ENCODE data around the gene ORC5.

ORC5 gene

GRCh38 chr7:104127204-104127603, 80.6 kb downstream of the ORC5 start:
- no peak overlapping the region for H4K8ac ChIP-seq (ENCODE audit: low read length)
- no peak for DNase-seq
- no peak overlapping the region for H3K9ac ChIP-seq (ENCODE audit: low read length)
- no peak overlapping the region for H3K4me2 ChIP-seq (ENCODE audit: low read length, poor library complexity, severe bottlenecking)
- H3K23ac ChIP-seq (ENCODE audit: low read length in 2 of 2) = no peak overlapping the region
- H3K9me3 ChIP-seq (ENCODE audit: control insufficient read depth, low read length) = no peaks in the 10 kb centered on the region
- H2BK12ac ChIP-seq (ENCODE audit: low read length in 2 of 2) = no peak overlapping the region
- H2AFZ ChIP-seq (ENCODE audit: low read depth, low read length) = no peak overlapping the region
- WGBS = no CpG with 5 or more reads among the region's 2 CpGs
- no peak overlapping the region for H4K91ac ChIP-seq (ENCODE audit: low read length)
- no peak overlapping the region for H3K14ac ChIP-seq (ENCODE audit: low read length in 2 of 2)
- no peaks in the 10 kb centered on the region for H3K27me3 ChIP-seq (ENCODE audit: control insufficient read depth in 1 of 2, insufficient read depth in 1 of 2, low read length in 2 of 2)
- no peak overlapping the region for H3K27ac ChIP-seq (ENCODE audit: low read length, poor library complexity, severe bottlenecking)
- no peak overlapping the region for H2BK15ac ChIP-seq (ENCODE audit: low read depth, poor library complexity, severe bottlenecking)
- no peaks in the 10 kb centered on the region for H3K79me1 ChIP-seq (replicated peaks; ENCODE audit: low read length, poor library complexity, severe bottlenecking)
- H3K4me1 ChIP-seq (ENCODE audit: control insufficient read depth, insufficient read depth, low read depth, low read length) = no peaks in the 10 kb centered on the region
- no peak overlapping the region for H3K4me3 ChIP-seq (ENCODE audit: insufficient read depth in 1 of 2, low read depth in 1 of 2, low read length in 2 of 2)
- H3K18ac ChIP-seq (ENCODE audit: low read depth in 1 of 2, low read length in 2 of 2) = no peak overlapping the region
- H2BK5ac ChIP-seq (ENCODE audit: low read depth, low read length, poor library complexity, severe bottlenecking) = no peak overlapping the region
- no peak overlapping the region for H3K4ac ChIP-seq (ENCODE audit: low read depth in 1 of 2, low read length in 2 of 2)
- H3K36me3 ChIP-seq (ENCODE audit: control insufficient read depth in 1 of 2, insufficient read depth in 2 of 2, low read depth in 1 of 2, low read length in 2 of 2) = peaks cover 7 to 52% of the 10 kb centered on the region in 2 experiments
- H2AK5ac ChIP-seq (ENCODE audit: low read length, severe bottlenecking) = no peak overlapping the region
- H2BK120ac ChIP-seq (ENCODE audit: low read depth, low read length) = no peak overlapping the region

GRCh38 chr7:104126411-104126841, 81.4 kb downstream of the ORC5 start:
- Histone ChIP-seq H2AK5ac (ENCODE audit: low read length, severe bottlenecking) (no peak overlapping the region), H3K36me3 (ENCODE audit: control insufficient read depth in 1 of 2, insufficient read depth in 2 of 2, low read depth in 1 of 2, low read length in 2 of 2) (peaks cover 7 to 46% of the 10 kb centered on the region in 2 experiments), H3K4me3 (ENCODE audit: insufficient read depth in 1 of 2, low read depth in 1 of 2, low read length in 2 of 2) (no peak overlapping the region), H2BK12ac (ENCODE audit: low read length in 2 of 2) (no peak overlapping the region), H3K27ac (ENCODE audit: low read length, poor library complexity, severe bottlenecking) (no peak overlapping the region), H2BK120ac (ENCODE audit: low read depth, low read length) (no peak overlapping the region), H2BK5ac (ENCODE audit: low read depth, low read length, poor library complexity, severe bottlenecking) (no peak overlapping the region), H4K8ac (ENCODE audit: low read length) (no peak overlapping the region), H4K91ac (ENCODE audit: low read length) (no peak overlapping the region), H3K4me1 (ENCODE audit: control insufficient read depth, insufficient read depth, low read depth, low read length) (no peaks in the 10 kb centered on the region), H3K9ac (ENCODE audit: low read length) (no peak overlapping the region), H3K23ac (ENCODE audit: low read length in 2 of 2) (no peak overlapping the region), H2AFZ (ENCODE audit: low read depth, low read length) (no peak overlapping the region), H3K4me2 (ENCODE audit: low read length, poor library complexity, severe bottlenecking) (no peak overlapping the region), H3K14ac (ENCODE audit: low read length in 2 of 2) (no peak overlapping the region), H3K9me3 (ENCODE audit: control insufficient read depth, low read length) (peaks cover under 1% of the 10 kb centered on the region), H3K27me3 (ENCODE audit: control insufficient read depth in 1 of 2, insufficient read depth in 1 of 2, low read length in 2 of 2) (no peaks in the 10 kb centered on the region), H3K18ac (ENCODE audit: low read depth in 1 of 2, low read length in 2 of 2) (no peak overlapping the region), H3K79me1 (replicated peaks; ENCODE audit: low read length, poor library complexity, severe bottlenecking) (no peaks in the 10 kb centered on the region), H2BK15ac (ENCODE audit: low read depth, poor library complexity, severe bottlenecking) (no peak overlapping the region), H3K4ac (ENCODE audit: low read depth in 1 of 2, low read length in 2 of 2) (no peak overlapping the region)
- no peak for DNase-seq
- WGBS = 38% methylated on average over 4 of the region's 4 CpGs

- H2AK5ac ChIP-seq (ENCODE audit: low read length, severe bottlenecking) = no peak overlapping the region
- no peak overlapping the region for H3K27ac ChIP-seq (ENCODE audit: low read length, poor library complexity, severe bottlenecking)
- no peak overlapping the region for H4K91ac ChIP-seq (ENCODE audit: low read length)
- H3K4ac ChIP-seq (ENCODE audit: low read depth in 1 of 2, low read length in 2 of 2) = no peak overlapping the region
- WGBS = 100% methylated on average over 4 of the region's 4 CpGs
- H3K36me3 ChIP-seq (ENCODE audit: control insufficient read depth in 1 of 2, insufficient read depth in 2 of 2, low read depth in 1 of 2, low read length in 2 of 2) = peaks cover 7 to 33% of the 10 kb centered on the region in 2 experiments
- H3K14ac ChIP-seq (ENCODE audit: low read length in 2 of 2) = no peak overlapping the region
- H3K4me2 ChIP-seq (ENCODE audit: low read length, poor library complexity, severe bottlenecking) = no peak overlapping the region
- no peak overlapping the region for H2BK12ac ChIP-seq (ENCODE audit: low read length in 2 of 2)
- H2AFZ ChIP-seq (ENCODE audit: low read depth, low read length) = no peak overlapping the region
- H3K23ac ChIP-seq (ENCODE audit: low read length in 2 of 2) = no peak overlapping the region
- no peak for DNase-seq
- H2BK120ac ChIP-seq (ENCODE audit: low read depth, low read length) = no peak overlapping the region
- no peak overlapping the region for H3K4me3 ChIP-seq (ENCODE audit: insufficient read depth in 1 of 2, low read depth in 1 of 2, low read length in 2 of 2)
- no peaks in the 10 kb centered on the region for H3K27me3 ChIP-seq (ENCODE audit: control insufficient read depth in 1 of 2, insufficient read depth in 1 of 2, low read length in 2 of 2)
- H4K8ac ChIP-seq (ENCODE audit: low read length) = no peak overlapping the region
- H2BK5ac ChIP-seq (ENCODE audit: low read depth, low read length, poor library complexity, severe bottlenecking) = no peak overlapping the region
- no peak overlapping the region for H3K18ac ChIP-seq (ENCODE audit: low read depth in 1 of 2, low read length in 2 of 2)
- no peaks in the 10 kb centered on the region for H3K79me1 ChIP-seq (replicated peaks; ENCODE audit: low read length, poor library complexity, severe bottlenecking)
- H3K9me3 ChIP-seq (ENCODE audit: control insufficient read depth, low read length) = peaks cover 3% of the 10 kb centered on the region
- no peak overlapping the region for H2BK15ac ChIP-seq (ENCODE audit: low read depth, poor library complexity, severe bottlenecking)
- H3K9ac ChIP-seq (ENCODE audit: low read length) = no peak overlapping the region
- H3K4me1 ChIP-seq (ENCODE audit: control insufficient read depth, insufficient read depth, low read depth, low read length) = no peaks in the 10 kb centered on the region
Measured at GRCh38 chr7:104124893-104125477, 82.8 kb downstream of the ORC5 start.

- WGBS = 100% methylated on average over 2 of the region's 3 CpGs
- Histone ChIP-seq H3K23ac (ENCODE audit: low read length in 2 of 2) (no peak overlapping the region), H2BK15ac (ENCODE audit: low read depth, poor library complexity, severe bottlenecking) (no peak overlapping the region), H3K4me2 (ENCODE audit: low read length, poor library complexity, severe bottlenecking) (no peak overlapping the region), H3K14ac (ENCODE audit: low read length in 2 of 2) (no peak overlapping the region), H2BK5ac (ENCODE audit: low read depth, low read length, poor library complexity, severe bottlenecking) (no peak overlapping the region), H3K18ac (ENCODE audit: low read depth in 1 of 2, low read length in 2 of 2) (no peak overlapping the region), H2AFZ (ENCODE audit: low read depth, low read length) (no peak overlapping the region), H4K91ac (ENCODE audit: low read length) (no peak overlapping the region), H2BK12ac (ENCODE audit: low read length in 2 of 2) (no peak overlapping the region), H3K9me3 (ENCODE audit: control insufficient read depth, low read length) (peaks cover 3% of the 10 kb centered on the region), H2BK120ac (ENCODE audit: low read depth, low read length) (no peak overlapping the region), H3K4ac (ENCODE audit: low read depth in 1 of 2, low read length in 2 of 2) (no peak overlapping the region), H3K9ac (ENCODE audit: low read length) (no peak overlapping the region), H3K79me1 (replicated peaks; ENCODE audit: low read length, poor library complexity, severe bottlenecking) (no peaks in the 10 kb centered on the region), H3K27ac (ENCODE audit: low read length, poor library complexity, severe bottlenecking) (no peak overlapping the region), H4K8ac (ENCODE audit: low read length) (no peak overlapping the region), H3K36me3 (ENCODE audit: control insufficient read depth in 1 of 2, insufficient read depth in 2 of 2, low read depth in 1 of 2, low read length in 2 of 2) (peaks cover 7 to 31% of the 10 kb centered on the region in 2 experiments), H3K4me3 (ENCODE audit: insufficient read depth in 1 of 2, low read depth in 1 of 2, low read length in 2 of 2) (no peak overlapping the region), H3K4me1 (ENCODE audit: control insufficient read depth, insufficient read depth, low read depth, low read length) (no peaks in the 10 kb centered on the region), H2AK5ac (ENCODE audit: low read length, severe bottlenecking) (no peak overlapping the region), H3K27me3 (ENCODE audit: control insufficient read depth in 1 of 2, insufficient read depth in 1 of 2, low read length in 2 of 2) (no peaks in the 10 kb centered on the region)
- DNase-seq = no peak
Measured at GRCh38 chr7:104124469-104124868, 83.3 kb downstream of the ORC5 start.
